ENCODE data around the gene ADD3. TPM values are rescaled to one million over a fixed set of nuclear protein-coding genes. Genes with fewer than 3 reads are reported as not detected.

The ADD3 gene
- total and polyA plus RNA-seq, 2 of the 13 experiments (the other 11 are each of a cell fraction or from before 2014, with no cell fraction given), result 44.7 to 57.5 TPM

GRCh38 chr10:110137142-110137545, 129.4 kb downstream of the ADD3 start (continued):
- TF ChIP-seq HES4 (CRISPR knock-in tag; IDR thresholded peaks at IDR 0.05; ENCODE audit: borderline replicate concordance) (no peak), ZFP36L2 (CRISPR knock-in tag; IDR thresholded peaks at IDR 0.05) (no peak), ZNF580 (CRISPR knock-in tag; IDR thresholded peaks at IDR 0.05; ENCODE audit: borderline replicate concordance, low read depth) (no peak), ZNF576 (CRISPR knock-in tag; IDR thresholded peaks at IDR 0.05) (no peak), ZNF24 (IDR thresholded peaks at IDR 0.05) (no peak), ZBTB40 (IDR thresholded peaks at IDR 0.05) (no peak), ZBTB40 (CRISPR knock-in tag; IDR thresholded peaks at IDR 0.05) (no peak), MED1 (CRISPR knock-in tag; IDR thresholded peaks at IDR 0.05) (no peak), ZNF230 (CRISPR knock-in tag; IDR thresholded peaks at IDR 0.05) (no peak), ZBTB46 (CRISPR knock-in tag; IDR thresholded peaks at IDR 0.05; ENCODE audit: borderline replicate concordance) (no peak), ZBTB1 (CRISPR knock-in tag; IDR thresholded peaks at IDR 0.05; ENCODE audit: borderline replicate concordance) (no peak), ZNF136 (CRISPR knock-in tag; IDR thresholded peaks at IDR 0.05; ENCODE audit: low read depth) (no peak), MZF1 (CRISPR knock-in tag; IDR thresholded peaks at IDR 0.05; ENCODE audit: borderline replicate concordance) (no peak), NRL (CRISPR knock-in tag; IDR thresholded peaks at IDR 0.05; ENCODE audit: borderline replicate concordance) (no peak), DNMT3B (CRISPR knock-in tag; conservative IDR thresholded peaks at IDR 0.05) (no peak), ZNF704 (CRISPR knock-in tag; IDR thresholded peaks at IDR 0.05; ENCODE audit: borderline replicate concordance) (no peak), MXD1 (CRISPR knock-in tag; IDR thresholded peaks at IDR 0.05) (no peak)

Data from HepG2 (cell line).